GM12878 (cell line): Measurements from ENCODE around the gene SLC22A24. TPM values are rescaled to one million over a fixed set of nuclear protein-coding genes. Genes with fewer than 3 reads are reported as not detected.

Experiments
- ATAC-seq: fragments of 200-7000 bp; cut with Tn5 transposase; 3 replicates; pipeline ENCODE4 v1.9.1; 2020; ENCODE audit warnings: mild to moderate bottlenecking, moderate library complexity
- BruUV-seq: library from RNA; stranded (reverse); fragments of 400-500 nt; replicated peaks from 2 replicates; lab custom pipeline; 2021; lab: Mats Ljungman, UMichigan
- CTCF ChIA-PET: fragments of 300-600 bp; sonication (Branson Sonifier 250); formaldehyde crosslinking; extraction: SDS; loops from one replicate; lab custom pipeline; 2021; ENCODE audit warnings: inconsistent platforms; lab: Yijun Ruan, JAX
- POLR2A ChIA-PET: fragments of 350-600 bp; formaldehyde crosslinking; extraction: SDS; loops from one replicate; lab custom pipeline; 2021; ENCODE audit warnings: inconsistent platforms; lab: Charles Lee
- RAD21 ChIA-PET: fragments of 300-600 bp; sonication (Branson Sonifier 250); formaldehyde crosslinking; loops from one replicate; lab custom pipeline; 2023; ENCODE audit warnings: antibody characterized with exemption; ENCODE audit not compliant: unreplicated experiment; lab: Charles Lee
- SMC1A ChIA-PET: fragments of 300-600 bp; sonication (Branson Sonifier 250); formaldehyde crosslinking; loops from one replicate; lab custom pipeline; 2023; ENCODE audit not compliant: unreplicated experiment, uncharacterized antibody; lab: Charles Lee
- DNase-seq: peaks from one replicate; pipeline ENCODE4 v3.0.0-alpha.2; 2011; ENCODE audit warnings: low read depth, low spot score
- FAIRE-seq: peaks from 3 replicates; lab custom pipeline; 2011; peaks lifted over from hg19 to GRCh38; lab: Jason Lieb, UNC
- H2AFZ ChIP-seq: 2 replicates; pipeline ENCODE4 v1.6.0; 2011; ENCODE audit warnings: low read depth, low read length, control low read depth; ENCODE audit not compliant: control insufficient read depth
- H3K27ac ChIP-seq: 2 replicates; pipeline ENCODE4 v1.5.1; 2011; ENCODE audit warnings: control low read depth; ENCODE audit not compliant: control insufficient read depth, insufficient read depth
- H3K27me3 ChIP-seq, 2 experiments: replicated peaks in 1 of 2; 2 replicates each; pipeline versions ENCODE4 v1.6.0 to v1.6.1; 2011; ENCODE audit warnings: low read length in 1 of 2; ENCODE audit not compliant: control insufficient read depth in 2 of 2, insufficient read depth in 2 of 2
- H3K36me3 ChIP-seq, 2 experiments: 2 replicates each; pipeline ENCODE4 v1.5.1; 2011; ENCODE audit warnings: low read length in 1 of 2; ENCODE audit not compliant: control insufficient read depth in 2 of 2, insufficient read depth in 2 of 2
- H3K4me1 ChIP-seq: 2 replicates; pipeline ENCODE4 v1.6.1; 2011; ENCODE audit warnings: mild to moderate bottlenecking, low read length, moderate library complexity, mixed read lengths; ENCODE audit not compliant: control insufficient read depth, insufficient read depth
- H3K4me2 ChIP-seq: 2 replicates; pipeline ENCODE4 v1.6.0; 2011; ENCODE audit warnings: control low read depth; ENCODE audit not compliant: control insufficient read depth, insufficient read depth
- H3K4me3 ChIP-seq: fragments of 200-600 bp; sonication (generic); 2 replicates; pipeline ENCODE4 v1.5.1; 2016
- H3K79me2 ChIP-seq: 2 replicates; pipeline ENCODE4 v1.6.0; 2011; ENCODE audit warnings: low read length; ENCODE audit not compliant: control insufficient read depth, insufficient read depth
- H3K9ac ChIP-seq: 2 replicates; pipeline ENCODE4 v1.8.0; 2011; ENCODE audit warnings: low read length, control low read depth, mixed read lengths; ENCODE audit not compliant: control insufficient read depth, insufficient read depth
- H3K9me3 ChIP-seq: replicated peaks from 3 replicates; pipeline ENCODE4 v1.5.1; 2011; ENCODE audit warnings: mild to moderate bottlenecking, low read length; ENCODE audit not compliant: control insufficient read depth, insufficient read depth
- H4K20me1 ChIP-seq: 2 replicates; pipeline ENCODE4 v1.6.0; 2011; ENCODE audit not compliant: control insufficient read depth, insufficient read depth
- ATF3 ChIP-seq: IDR thresholded peaks from 2 replicates; pipeline ENCODE4 v1.6.1; 2011; ENCODE audit warnings: low read depth, mild to moderate bottlenecking, low read length, moderate library complexity, borderline replicate concordance; ENCODE audit errors: extremely low read depth
- BMI1 ChIP-seq: fragments of 450-650 bp; IDR thresholded peaks from 2 replicates; pipeline ENCODE4 v1.6.1; 2016; ENCODE audit warnings: mild to moderate bottlenecking, moderate library complexity, borderline replicate concordance
- ETV6 ChIP-seq, 2 experiments: fragments of 450-650 bp in 1 of 2; IDR thresholded peaks in 1 of 2; conservative IDR thresholded peaks in 1 of 2; 2 replicates each; pipeline ENCODE4 v1.6.1; 2014; ENCODE audit warnings: antibody characterized with exemption in 1 of 2, borderline replicate concordance in 1 of 2, low read depth in 1 of 2, mild to moderate bottlenecking in 1 of 2, moderate library complexity in 1 of 2
- GABPA ChIP-seq: IDR thresholded peaks from 2 replicates; pipeline ENCODE4 v1.6.1; 2014; ENCODE audit warnings: antibody characterized with exemption, low read depth, mild to moderate bottlenecking, inconsistent platforms
- HDAC6 ChIP-seq: fragments of 200-600 bp; sonication (generic); IDR thresholded peaks from one replicate; pipeline ENCODE4 v1.8.0; 2017; ENCODE audit warnings: antibody characterized with exemption; ENCODE audit not compliant: unreplicated experiment
- KLF5 ChIP-seq: fragments of 450-650 bp; IDR thresholded peaks from 2 replicates; pipeline ENCODE4 v1.6.1; 2014; ENCODE audit warnings: mild to moderate bottlenecking; ENCODE audit not compliant: partially characterized antibody
- NFXL1 ChIP-seq: fragments of 450-650 bp; IDR thresholded peaks from 2 replicates; pipeline ENCODE4 v1.6.1; 2017; ENCODE audit warnings: antibody characterized with exemption, mild to moderate bottlenecking, borderline replicate concordance
- POU2F2 ChIP-seq: IDR thresholded peaks from 3 replicates; pipeline ENCODE4 v1.6.1; 2011; ENCODE audit warnings: low read depth, mild to moderate bottlenecking, low read length, borderline replicate concordance
- PRDM15 ChIP-seq: fragments of 450-650 bp; formaldehyde crosslinking; IDR thresholded peaks from 2 replicates; pipeline ENCODE4 v1.4.0; 2020; ENCODE audit warnings: mild to moderate bottlenecking, moderate library complexity
- SMARCA5 ChIP-seq: fragments of 450-650 bp; IDR thresholded peaks from 2 replicates; pipeline ENCODE4 v1.6.1; 2017; ENCODE audit warnings: mild to moderate bottlenecking
- STAT1 ChIP-seq: fragments of 450-650 bp; conservative IDR thresholded peaks from 2 replicates; pipeline ENCODE4 v1.6.1; 2014; ENCODE audit warnings: antibody characterized with exemption, mild to moderate bottlenecking
- STAT3 ChIP-seq: IDR thresholded peaks from 2 replicates; pipeline ENCODE4 v1.6.1; 2011; ENCODE audit warnings: low read depth, low read length, improper control_type of control experiment
- TAF1 ChIP-seq: IDR thresholded peaks from 2 replicates; pipeline ENCODE4 v1.6.1; 2011; ENCODE audit warnings: mild to moderate bottlenecking, low read depth, low read length, borderline replicate concordance
- WGBS: methylation state at CpG from one replicate; pipeline ENCODE4 v1.1.6; 2016; ENCODE audit warnings: low lambda C conversion rate; ENCODE audit not compliant: insufficient replicate concordance, insufficient coverage; ENCODE audit errors: missing lambda C conversion rate; 5-methylcytosine and 5-hydroxymethylcytosine counted together
- in situ Hi-C: fragments of 300-500 bp; cut with MboI; formaldehyde crosslinking; loops from 9 replicates; pipeline ENCODE4 v1.14.3; 2018; ENCODE audit warnings: mixed read lengths
- intact Hi-C: fragments of 100-400 bp; cut with micrococcal nuclease; formaldehyde crosslinking; loops from one replicate; pipeline ENCODE4 v1.14.2; 2022; ENCODE audit not compliant: unreplicated experiment
- polyA plus RNA-seq, 11 experiments: library from polyadenylated mRNA; depleted of rRNA in 4 of 11; unstranded in 6 of 11; stranded (reverse) in 5 of 11; fragments of >200 nt; fragmentation: Nextera tagmentation in 4 of 11; fragmentation: Illumina TruSeq in 1 of 11; extraction: Ambion mirVana in 4 of 11; extraction: Trizol in 1 of 11; gene quantifications; 1 replicate in 1 of 11; 2 replicates in 10 of 11; pipeline versions ENCODE4 v1.2.1 to v1.2.3, GENCODE V29; 2011 to 2016; ENCODE audit warnings: inconsistent platforms in 2 of 11, missing spikeins in 2 of 11, low read depth in 1 of 11
- total RNA-seq, 4 experiments: library from RNA; depleted of rRNA in 3 of 4; stranded (reverse); fragments of >200 nt in 3 of 4; fragmentation: Illumina TruSeq in 1 of 4; extraction: Trizol in 1 of 4; gene quantifications; 2 replicates each; pipeline versions ENCODE4 v1.2.1 to v1.2.3, GENCODE V29; 2013 to 2021

SLC22A24 gene
- total and polyA plus RNA-seq, 10 of the 15 experiments (the other 5 are each of a cell fraction or from before 2014, with no cell fraction given) = not detected

GRCh38 chr11:63177872-63178271 is 33.9 kb upstream of the SLC22A24 start:
- Histone ChIP-seq H3K36me3 (no peaks in the 10 kb centered on the region), H3K27ac (no peak overlapping the region), H3K9me3 (no peaks in the 10 kb centered on the region), H3K27me3 (no peaks in the 10 kb centered on the region), H4K20me1 (no peaks in the 10 kb centered on the region), H3K79me2 (no peaks in the 10 kb centered on the region), H2AFZ (no peak overlapping the region), H3K4me1 (no peaks in the 10 kb centered on the region), H3K4me3 (no peak overlapping the region)
- DNase-seq (no peak), FAIRE-seq (no peak), ATAC-seq (no peak)
- in situ Hi-C loops = no loop called here
- intact Hi-C loops = no loop called here
- ChIA-PET SMC1A (no interaction called here), POLR2A (no interaction called here)
- WGBS = 0% methylated on average over 1 of the region's 1 CpG
- no TSS peak for BruUV-seq
- TF ChIP-seq SMARCA5 (no peak), STAT1 (no peak)
- TF ChIP-seq, all 136 proteins: peak for 0
- ChIA-PET RAD21 (no interaction called here), CTCF (no interaction called here)
- Histone ChIP-seq H3K9ac (no peak overlapping the region), H3K4me2 (no peak overlapping the region)

DNA sequence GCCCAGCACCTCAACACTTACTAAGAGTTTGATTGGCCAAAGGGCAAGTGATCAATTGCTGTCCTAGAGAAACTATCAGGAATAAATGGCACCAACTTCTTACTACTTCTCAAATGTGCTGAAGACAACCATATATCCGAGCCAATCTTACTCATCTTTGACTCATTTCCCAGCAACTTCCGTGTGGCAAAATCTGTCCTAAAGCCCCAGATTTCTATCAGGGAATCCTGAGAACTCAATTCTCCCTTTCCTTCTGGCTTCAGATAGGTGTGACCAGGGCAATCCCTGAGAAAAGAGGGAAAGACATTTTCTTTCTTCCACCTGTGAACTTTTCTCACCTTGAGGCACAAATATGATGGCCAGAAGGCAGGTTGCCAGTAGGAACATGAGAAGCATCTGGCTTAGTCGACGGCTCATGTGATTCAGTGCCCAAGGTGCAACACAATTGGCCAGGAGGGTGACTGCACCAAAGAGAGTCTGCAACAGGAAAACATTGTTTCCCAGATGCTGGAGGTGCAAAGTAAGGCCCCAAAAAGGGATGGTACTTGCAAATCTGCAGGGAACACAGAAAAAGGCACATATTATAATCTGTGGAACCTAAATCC is 21.8 kb upstream of the SLC22A24 start:
- ATAC-seq (no peak), FAIRE-seq (no peak), DNase-seq (no peak)
- Histone ChIP-seq H3K4me3 (no peak overlapping the region), H3K27me3 (no peaks in the 10 kb centered on the region; a peak in 2 of 4 replicates), H3K9me3 (no peaks in the 10 kb centered on the region), H3K9ac (no peak overlapping the region), H3K4me2 (no peak overlapping the region), H4K20me1 (no peaks in the 10 kb centered on the region), H3K36me3 (no peaks in the 10 kb centered on the region), H3K27ac (no peak overlapping the region), H2AFZ (no peak overlapping the region), H3K4me1 (no peaks in the 10 kb centered on the region), H3K79me2 (no peaks in the 10 kb centered on the region)
- in situ Hi-C loops (no loop called here), intact Hi-C loops (no loop called here)
- ChIA-PET POLR2A (no interaction called here), CTCF (no interaction called here), RAD21 (no interaction called here), SMC1A (no interaction called here)
- 18% methylated on average over 4 of the region's 4 CpGs for WGBS
- TF ChIP-seq STAT3 = no peak
- TF ChIP-seq GABPA = no peak
- no peak for TF ChIP-seq POU2F2
- no peak for TF ChIP-seq ETV6 (conservative IDR thresholded peaks at IDR 0.05 in 1 of 2, IDR thresholded peaks at IDR 0.05 in 1 of 2; ENCODE audit: borderline replicate concordance in 1 of 2, low read depth in 1 of 2)
- no peak for TF ChIP-seq BMI1
- TF ChIP-seq NFXL1 = no peak
- TF ChIP-seq PRDM15 = no peak
- no peak for TF ChIP-seq TAF1
- no peak for TF ChIP-seq HDAC6
- no peak for TF ChIP-seq KLF5
- TF ChIP-seq ATF3 = no peak
- no TSS peak for BruUV-seq
